ENCODE results near the gene TSPEAR.
"Not testable (repeated sequence)": the region's sequence is repeated elsewhere in the genome, so short reads cannot be mapped to it uniquely, and the experiment has no call there.

TSPEAR gene

GRCh38 chr21:44579833-44580144 lies 131.6 kb downstream of the TSPEAR start:
- no peak for DNase-seq

GRCh38 chr21:44579056-44579832 lies 132.1 kb downstream of the TSPEAR start:
- no peak for DNase-seq

- DNase-seq = no peak
Observed at GRCh38 chr21:44578371-44579055, 132.9 kb downstream of the TSPEAR start.

GRCh38 chr21:44576025-44576420 lies 135.3 kb downstream of the TSPEAR start:
- DNase-seq = no peak

- no peak for DNase-seq
Observed at GRCh38 chr21:44575307-44576024, 135.9 kb downstream of the TSPEAR start.

GRCh38 chr21:44574457-44575306 lies 136.7 kb downstream of the TSPEAR start:
- DNase-seq = no peak

- DNase-seq = not testable (repeated sequence)
Observed at GRCh38 chr21:44573630-44574456, 137.5 kb downstream of the TSPEAR start, which contains the start of gene KRTAP10-4. Gene KRTAP10-4, plus strand, starts transcription at chr21:44573729. Its CDS starts 30 bp downstream, at chr21:44573759.

GRCh38 chr21:44572959-44573583 lies 138.3 kb downstream of the TSPEAR start:
- DNase-seq = no peak

GRCh38 chr21:44571844-44572782 lies 139.3 kb downstream of the TSPEAR start:
- DNase-seq = no peak

GRCh38 chr21:44571296-44571695 lies 140.1 kb downstream of the TSPEAR start:
- DNase-seq = no peak

- DNase-seq = no peak
Observed at GRCh38 chr21:44569861-44570517, 141.4 kb downstream of the TSPEAR start.

- DNase-seq = no peak
Observed at GRCh38 chr21:44568667-44569556, 142.5 kb downstream of the TSPEAR start.

- DNase-seq = no peak
Observed at GRCh38 chr21:44568261-44568660, 143.1 kb downstream of the TSPEAR start.

GRCh38 chr21:44567481-44568171 lies 143.7 kb downstream of the TSPEAR start:
- no peak for DNase-seq

- DNase-seq = peak; percentile 50
Observed at GRCh38 chr21:44566403-44566802, 145.0 kb downstream of the TSPEAR start.

- DNase-seq = peak; percentile 44
Observed at GRCh38 chr21:44564886-44565598, 146.3 kb downstream of the TSPEAR start.

GRCh38 chr21:44564099-44564498 lies 147.3 kb downstream of the TSPEAR start:
- DNase-seq = no peak

All from suppressor macrophage treated with lipopolysaccharide for 4 hours (primary cell).